Astrocyte of the hippocampus (primary cell): ENCODE measurements around the gene RAB22A.
"Not testable (repeated sequence)": the region's sequence is repeated elsewhere in the genome, so short reads cannot be mapped to it uniquely, and the experiment has no call there.

Source experiments
- DNase-seq: peaks from one replicate; pipeline ENCODE4 v3.0.0; 2011; ENCODE audit warnings: low read depth, low spot score

Gene RAB22A

DNA sequence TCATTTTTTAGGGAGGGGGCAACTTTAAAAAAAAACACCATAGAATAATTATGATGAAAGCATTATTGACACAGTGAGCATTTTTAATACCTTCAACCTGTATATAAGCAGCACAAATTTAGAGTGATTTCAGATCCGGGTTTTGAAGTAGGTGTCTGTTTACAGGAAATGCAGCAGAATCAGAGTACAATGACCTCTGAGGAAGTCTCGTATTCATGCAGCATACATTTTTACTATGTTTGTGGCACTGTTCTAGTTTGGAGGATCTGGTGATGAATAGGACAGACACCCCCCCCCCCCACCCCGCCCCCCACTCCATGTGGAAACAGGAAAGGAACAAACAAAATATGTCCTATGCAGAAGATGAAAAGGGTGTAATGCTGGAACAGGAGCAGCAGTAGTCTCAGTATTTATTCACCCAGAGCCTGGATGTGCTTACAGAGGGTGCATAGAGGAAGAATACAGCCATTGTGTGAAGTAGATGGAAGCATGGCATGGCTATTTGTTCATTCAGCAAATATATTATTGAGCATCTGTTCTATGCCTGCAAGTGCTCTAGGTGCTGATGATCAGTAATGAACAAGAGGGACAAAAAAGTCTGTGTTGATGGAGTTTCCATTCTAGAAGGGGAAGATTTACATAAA, 99.2 kb downstream of the RAB22A start:
- no peak for DNase-seq

DNA sequence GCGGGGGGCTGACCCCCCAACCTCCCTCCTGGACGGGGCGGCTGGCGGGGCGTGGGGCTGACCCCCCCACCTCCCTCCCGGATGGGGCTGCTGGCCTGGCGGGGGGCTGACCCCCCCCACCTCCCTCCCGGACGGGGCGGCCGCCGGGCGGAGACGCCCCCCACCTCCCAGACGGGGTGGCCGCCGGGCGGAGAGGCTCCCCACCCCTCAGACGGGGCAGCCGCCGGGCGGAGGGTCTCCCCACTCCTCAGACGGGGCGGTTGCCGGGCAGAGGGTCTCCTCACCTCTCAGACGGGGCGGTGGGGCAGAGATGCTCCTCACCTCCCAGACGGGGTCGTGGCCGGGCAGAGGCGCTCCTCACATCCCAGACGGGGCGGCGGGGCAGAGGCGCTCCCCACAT, 104.7 kb downstream of the RAB22A start:
- not testable (repeated sequence) for DNase-seq

DNA sequence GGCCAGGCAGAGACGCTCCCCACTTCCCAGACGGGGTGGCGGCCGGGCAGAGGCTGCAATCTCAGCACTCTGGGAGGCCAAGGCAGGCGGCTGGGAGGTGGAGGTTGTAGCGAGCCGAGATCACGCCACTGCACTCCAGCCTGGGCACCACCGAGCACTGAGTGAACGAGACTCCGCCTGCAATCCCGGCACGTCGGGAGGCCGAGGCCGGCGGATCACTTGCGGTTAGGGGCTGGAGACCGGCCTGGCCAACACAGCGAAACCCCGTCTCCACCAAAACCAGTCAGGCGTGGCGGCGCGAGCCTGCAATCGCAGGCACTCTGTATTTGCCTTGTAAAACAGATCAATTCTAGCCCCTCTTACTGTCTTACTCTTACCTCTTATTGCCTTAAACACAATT, 105.3 kb downstream of the RAB22A start:
- not testable (repeated sequence) for DNase-seq

DNA sequence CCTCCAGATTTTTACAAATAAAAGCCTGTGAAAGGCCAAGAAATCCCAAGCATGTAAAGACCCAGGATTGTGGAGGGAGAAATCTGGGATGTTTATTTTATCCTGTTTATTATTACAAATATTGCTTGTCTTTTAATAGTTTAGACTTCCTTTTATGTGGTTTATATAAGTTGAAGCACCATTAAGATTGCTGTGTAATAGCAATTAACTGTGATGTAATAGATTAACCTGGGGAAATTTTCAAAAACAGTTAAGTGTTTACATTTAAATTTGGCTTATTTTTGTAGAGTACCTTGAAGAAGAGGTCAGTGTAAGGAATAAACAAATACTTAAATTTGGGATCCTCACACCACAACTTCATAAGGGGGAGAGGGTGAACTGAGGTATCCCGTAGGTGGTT, 106.5 kb downstream of the RAB22A start:
- DNase-seq: no peak

DNA sequence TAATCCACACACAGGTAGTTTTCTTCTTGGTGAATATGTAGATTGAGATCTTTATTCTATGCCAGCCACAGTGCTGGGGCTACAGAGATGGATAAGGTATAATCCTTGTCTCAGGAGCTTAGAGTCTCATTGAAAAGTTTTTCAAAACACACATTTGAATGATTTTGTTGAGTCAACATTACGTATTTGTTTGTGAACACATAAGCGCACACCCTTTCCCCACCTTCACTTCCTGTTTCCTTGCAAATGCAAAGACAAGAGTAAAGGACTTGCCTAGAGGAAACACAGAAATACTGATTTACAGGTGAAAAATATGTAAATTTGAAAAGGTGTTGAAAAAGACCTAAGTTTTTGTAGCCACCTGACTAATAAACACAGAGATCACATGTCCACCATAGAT, 107.3 kb downstream of the RAB22A start:
- DNase-seq: no peak
